Trophoblast cell (in vitro differentiated cells and primary cell): ENCODE measurements around the gene GALP.
A peak's percentile ranks its signal among the peaks of the same experiment; 100 is the strongest.
"Not testable (repeated sequence)": the region's sequence is repeated elsewhere in the genome, so short reads cannot be mapped to it uniquely, and the experiment has no call there.

Experiments used
- DNase-seq, 2 donors: peaks; one replicate each; pipeline ENCODE4 v3.0.0-alpha.2; 2016
- H2AFZ ChIP-seq: 2 replicates; pipeline ENCODE4 v1.6.1; 2013; ENCODE audit warnings: low read length, moderate library complexity, mild to moderate bottlenecking; ENCODE audit not compliant: insufficient read depth, poor library complexity
- H2AK5ac ChIP-seq: 2 replicates; pipeline ENCODE4 v1.6.1; 2013; ENCODE audit warnings: mild to moderate bottlenecking, low read length
- H2BK120ac ChIP-seq: 2 replicates; pipeline ENCODE4 v1.6.1; 2013; ENCODE audit warnings: low read length, mild to moderate bottlenecking, moderate library complexity; ENCODE audit not compliant: insufficient read depth, poor library complexity
- H2BK12ac ChIP-seq: 2 replicates; pipeline ENCODE4 v1.6.1; 2013; ENCODE audit warnings: mild to moderate bottlenecking, low read length, moderate library complexity
- H2BK5ac ChIP-seq: 2 replicates; pipeline ENCODE4 v1.6.1; 2013; ENCODE audit warnings: low read length, low read depth, moderate library complexity, mild to moderate bottlenecking; ENCODE audit not compliant: poor library complexity
- H3K14ac ChIP-seq: 2 replicates; pipeline ENCODE4 v1.6.1; 2013; ENCODE audit warnings: mild to moderate bottlenecking, low read length
- H3K18ac ChIP-seq: 2 replicates; pipeline ENCODE4 v1.6.1; 2013; ENCODE audit warnings: mild to moderate bottlenecking, low read length
- H3K23ac ChIP-seq: 2 replicates; pipeline ENCODE4 v1.6.1; 2013; ENCODE audit warnings: low read length
- H3K27ac ChIP-seq: 2 replicates; pipeline ENCODE4 v1.5.1; 2013; ENCODE audit warnings: low read depth, mild to moderate bottlenecking, inconsistent platforms, low read length, moderate library complexity
- H3K27me3 ChIP-seq: 2 replicates; pipeline ENCODE4 v1.6.1; 2013; ENCODE audit warnings: inconsistent platforms, mild to moderate bottlenecking, low read length, moderate library complexity; ENCODE audit not compliant: insufficient read depth
- H3K36me3 ChIP-seq, 2 experiments: 1 replicate in 1 of 2; 2 replicates in 1 of 2; pipeline ENCODE4 v1.6.1; 2013; ENCODE audit warnings: low read length in 2 of 2, mild to moderate bottlenecking in 2 of 2, moderate library complexity in 1 of 2; ENCODE audit not compliant: insufficient read depth in 2 of 2, control insufficient read depth in 1 of 2
- H3K4ac ChIP-seq: 2 replicates; pipeline ENCODE4 v1.6.1; 2013; ENCODE audit warnings: low read depth, mild to moderate bottlenecking, low read length, moderate library complexity
- H3K4me1 ChIP-seq, 2 experiments: 1 replicate in 1 of 2; 2 replicates in 1 of 2; pipeline ENCODE4 v1.6.1; 2013; ENCODE audit warnings: low read length in 2 of 2, mild to moderate bottlenecking in 2 of 2, moderate library complexity in 1 of 2; ENCODE audit not compliant: insufficient read depth in 2 of 2, control insufficient read depth in 1 of 2
- H3K4me2 ChIP-seq: 2 replicates; pipeline ENCODE4 v1.6.1; 2013; ENCODE audit warnings: inconsistent platforms, mild to moderate bottlenecking, low read length, moderate library complexity
- H3K4me3 ChIP-seq: 2 replicates; pipeline ENCODE4 v1.5.1; 2013; ENCODE audit warnings: mild to moderate bottlenecking, low read depth, low read length, inconsistent platforms
- H3K79me1 ChIP-seq: one replicate; pipeline ENCODE4 v1.6.1; 2013; ENCODE audit warnings: low read length
- H3K79me2 ChIP-seq: 2 replicates; pipeline ENCODE4 v1.6.1; 2013; ENCODE audit warnings: low read length, mild to moderate bottlenecking; ENCODE audit not compliant: control insufficient read depth, insufficient read depth, poor library complexity
- H3K9ac ChIP-seq: 2 replicates; pipeline ENCODE4 v1.6.1; 2013; ENCODE audit warnings: mild to moderate bottlenecking, low read length
- H3K9me3 ChIP-seq: 2 replicates; pipeline ENCODE4 v1.6.1; 2013; ENCODE audit warnings: low read depth, mild to moderate bottlenecking, control low read depth, inconsistent platforms, low read length; ENCODE audit not compliant: insufficient read depth
- H4K12ac ChIP-seq: 2 replicates; pipeline ENCODE4 v1.6.1; 2013; ENCODE audit warnings: low read depth, mild to moderate bottlenecking, low read length, moderate library complexity
- H4K8ac ChIP-seq: 2 replicates; pipeline ENCODE4 v1.6.1; 2013; ENCODE audit warnings: low read depth, mild to moderate bottlenecking, low read length, moderate library complexity
- H4K91ac ChIP-seq: one replicate; pipeline ENCODE4 v1.6.1; 2013; ENCODE audit warnings: low read depth, mild to moderate bottlenecking, low read length, moderate library complexity
- WGBS: extraction: QIAGEN DNeasy Blood & Tissue Kit; methylation state at CpG from one replicate; pipeline ENCODE4 v1.1.7; 2013; ENCODE audit warnings: missing lambda C conversion rate; ENCODE audit not compliant: insufficient read length, insufficient coverage; ENCODE audit errors: extremely low coverage; 5-methylcytosine and 5-hydroxymethylcytosine counted together

Gene GALP

GRCh38 chr19:56217039-56217949 is 41.5 kb downstream of the GALP start:
- peaks cover 1% of the 10 kb centered on the region for H3K79me2 ChIP-seq
- no peak overlapping the region for H2BK120ac ChIP-seq
- H3K79me1 ChIP-seq = peaks cover 4% of the 10 kb centered on the region
- H3K23ac ChIP-seq = no peak overlapping the region
- H3K27ac ChIP-seq = no peak overlapping the region
- peak overlapping the region; percentile 71 for H3K4me2 ChIP-seq
- H4K8ac ChIP-seq = peak overlapping the region; percentile 71
- peak overlapping the region; percentile 50 for H2AFZ ChIP-seq
- no CpG with 5 or more reads among the region's 79 CpGs for WGBS
- peak; percentile 56 to 86 for DNase-seq
- H3K9ac ChIP-seq = no peak overlapping the region
- H2BK12ac ChIP-seq = no peak overlapping the region
- H3K18ac ChIP-seq = no peak overlapping the region
- no peak overlapping the region for H2AK5ac ChIP-seq
- H3K36me3 ChIP-seq = no peaks in the 10 kb centered on the region
- peaks cover 3% of the 10 kb centered on the region for H3K9me3 ChIP-seq
- no peak overlapping the region for H3K4ac ChIP-seq
- no peak overlapping the region for H2BK5ac ChIP-seq
- H3K14ac ChIP-seq = peak overlapping the region; percentile 26
- peak overlapping the region; percentile 25 for H3K4me3 ChIP-seq
- H3K4me1 ChIP-seq = peaks cover 7% of the 10 kb centered on the region in 2 experiments
- H3K27me3 ChIP-seq = no peaks in the 10 kb centered on the region
- no peak overlapping the region for H4K91ac ChIP-seq
- no peak overlapping the region for H4K12ac ChIP-seq

- Histone ChIP-seq H3K36me3 (no peaks in the 10 kb centered on the region), H4K8ac (no peak overlapping the region), H3K23ac (no peak overlapping the region), H3K14ac (no peak overlapping the region), H3K79me1 (peaks cover 4% of the 10 kb centered on the region), H3K4ac (no peak overlapping the region), H3K9me3 (no peaks in the 10 kb centered on the region), H3K79me2 (peaks cover 1% of the 10 kb centered on the region), H2BK12ac (no peak overlapping the region), H2AK5ac (no peak overlapping the region), H3K4me2 (no peak overlapping the region), H3K27me3 (no peaks in the 10 kb centered on the region), H3K4me1 (peaks cover 7% of the 10 kb centered on the region in 2 experiments), H3K18ac (no peak overlapping the region), H2AFZ (no peak overlapping the region), H4K12ac (no peak overlapping the region), H2BK120ac (no peak overlapping the region), H2BK5ac (no peak overlapping the region), H3K27ac (no peak overlapping the region), H3K4me3 (no peak overlapping the region), H4K91ac (no peak overlapping the region), H3K9ac (no peak overlapping the region)
- no CpG with 5 or more reads among the region's 10 CpGs for WGBS
- no peak for DNase-seq
Observed at GRCh38 chr19:56218961-56219360, 43.2 kb downstream of the GALP start.

- H2AK5ac ChIP-seq, H4K91ac ChIP-seq, H2BK5ac ChIP-seq, H3K36me3 ChIP-seq, H2AFZ ChIP-seq, H3K4me2 ChIP-seq, H3K27me3 ChIP-seq, H2BK12ac ChIP-seq, H3K27ac ChIP-seq, H3K23ac ChIP-seq, H3K79me2 ChIP-seq, H3K79me1 ChIP-seq, H3K18ac ChIP-seq, H3K9me3 ChIP-seq, H4K8ac ChIP-seq, H3K14ac ChIP-seq, H2BK120ac ChIP-seq, H3K4me3 ChIP-seq, H3K4ac ChIP-seq, H3K9ac ChIP-seq, H3K4me1 ChIP-seq, H4K12ac ChIP-seq: not testable (repeated sequence)
- no CpG with 5 or more reads among the region's 9 CpGs for WGBS
- DNase-seq = peak; percentile 8 to 72
Observed at GRCh38 chr19:56221442-56221841, 45.6 kb downstream of the GALP start.

GRCh38 chr19:56221851-56222250 is 46.0 kb downstream of the GALP start:
- no peak overlapping the region for H2AFZ ChIP-seq
- no peak overlapping the region for H3K4ac ChIP-seq
- no CpG with 5 or more reads among the region's 14 CpGs for WGBS
- no peak overlapping the region for H3K14ac ChIP-seq
- H3K79me2 ChIP-seq = peaks cover 1% of the 10 kb centered on the region
- H3K4me1 ChIP-seq = peaks cover 7% of the 10 kb centered on the region in 2 experiments
- no peak overlapping the region for H4K8ac ChIP-seq
- no peaks in the 10 kb centered on the region for H3K9me3 ChIP-seq
- H3K9ac ChIP-seq = no peak overlapping the region
- no peak overlapping the region for H4K12ac ChIP-seq
- no peak overlapping the region for H3K27ac ChIP-seq
- no peak overlapping the region for H2BK5ac ChIP-seq
- H2BK12ac ChIP-seq = no peak overlapping the region
- no peak overlapping the region for H3K23ac ChIP-seq
- no peaks in the 10 kb centered on the region for H3K27me3 ChIP-seq
- no peak overlapping the region for H2AK5ac ChIP-seq
- H3K79me1 ChIP-seq = peaks cover 4% of the 10 kb centered on the region
- no peaks in the 10 kb centered on the region for H3K36me3 ChIP-seq
- H2BK120ac ChIP-seq = no peak overlapping the region
- no peak overlapping the region for H3K18ac ChIP-seq
- no peak overlapping the region for H3K4me2 ChIP-seq
- no peak for DNase-seq
- no peak overlapping the region for H4K91ac ChIP-seq
- no peak overlapping the region for H3K4me3 ChIP-seq
